HG03521 (cell line): ENCODE data around the gene ZFYVE28.

Experiments
- ATAC-seq: cut with Tn5 transposase; IDR thresholded peaks from one replicate; pipeline ENCODE4 v1.9.1; 2021; ENCODE audit warnings: mild to moderate bottlenecking, moderate library complexity; ENCODE audit not compliant: unreplicated experiment

The ZFYVE28 gene

DNA sequence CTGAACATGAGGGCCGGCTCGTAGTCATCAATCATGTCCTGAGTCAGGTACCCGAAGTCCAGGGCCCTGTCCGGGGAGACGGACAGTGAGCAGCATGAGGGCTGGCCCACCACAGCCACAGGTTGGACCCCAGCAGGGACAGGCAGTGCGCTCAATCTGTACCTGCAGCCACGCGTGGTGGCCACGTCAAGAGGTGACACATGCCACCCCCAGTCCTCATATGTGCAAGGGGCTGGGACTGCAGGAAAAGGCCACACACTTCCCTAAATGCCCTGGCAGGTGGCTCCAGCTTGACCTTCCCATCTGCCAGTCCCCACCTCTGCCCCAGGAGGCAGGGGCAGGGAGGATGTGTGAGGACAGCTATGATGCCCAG, 82.7 kb downstream of the ZFYVE28 start:
- ATAC-seq = no peak

DNA sequence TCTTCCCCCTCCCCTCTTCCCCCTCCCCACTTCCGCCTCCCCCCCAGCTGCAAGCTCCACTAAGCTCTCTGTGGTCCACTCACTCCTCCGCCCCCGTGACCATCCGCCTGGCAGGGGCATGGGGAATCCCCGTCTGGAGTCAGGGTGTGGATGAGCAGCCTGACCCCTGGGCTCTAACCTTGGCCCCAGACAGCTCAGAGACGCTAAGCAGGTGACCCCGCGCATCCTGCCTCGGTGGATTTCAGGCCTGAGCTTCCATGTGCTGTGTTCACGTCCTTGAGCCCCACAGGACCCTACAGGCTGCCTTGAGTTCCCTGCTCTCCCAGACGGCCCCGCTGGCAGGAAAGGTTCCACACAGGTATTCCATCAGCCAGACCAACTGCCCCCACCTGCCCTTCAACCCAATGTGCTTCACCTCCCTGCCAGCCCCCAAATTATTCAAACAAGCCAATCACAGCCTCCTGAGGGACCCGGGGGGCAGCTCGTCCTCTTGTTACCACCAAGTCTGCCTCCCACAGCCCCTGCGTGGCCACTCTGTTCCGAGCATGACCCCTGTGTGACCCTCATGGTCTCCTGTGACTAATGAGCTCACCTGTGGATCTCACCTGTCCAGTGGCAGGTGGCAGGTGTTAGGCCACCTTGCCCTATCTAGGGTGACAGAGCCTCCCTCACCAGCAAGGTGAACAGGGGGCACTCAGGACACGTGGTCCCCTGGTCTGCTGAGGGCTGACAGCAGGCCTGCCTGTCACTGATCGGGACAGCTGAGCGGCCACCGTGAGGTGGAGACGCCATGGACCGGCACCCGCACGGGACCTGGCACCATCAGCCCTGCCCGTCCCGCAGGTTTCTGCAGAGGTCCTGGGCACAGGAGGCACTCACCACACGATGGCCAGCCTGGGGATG, 83.4 kb downstream of the ZFYVE28 start:
- ATAC-seq = no peak

DNA sequence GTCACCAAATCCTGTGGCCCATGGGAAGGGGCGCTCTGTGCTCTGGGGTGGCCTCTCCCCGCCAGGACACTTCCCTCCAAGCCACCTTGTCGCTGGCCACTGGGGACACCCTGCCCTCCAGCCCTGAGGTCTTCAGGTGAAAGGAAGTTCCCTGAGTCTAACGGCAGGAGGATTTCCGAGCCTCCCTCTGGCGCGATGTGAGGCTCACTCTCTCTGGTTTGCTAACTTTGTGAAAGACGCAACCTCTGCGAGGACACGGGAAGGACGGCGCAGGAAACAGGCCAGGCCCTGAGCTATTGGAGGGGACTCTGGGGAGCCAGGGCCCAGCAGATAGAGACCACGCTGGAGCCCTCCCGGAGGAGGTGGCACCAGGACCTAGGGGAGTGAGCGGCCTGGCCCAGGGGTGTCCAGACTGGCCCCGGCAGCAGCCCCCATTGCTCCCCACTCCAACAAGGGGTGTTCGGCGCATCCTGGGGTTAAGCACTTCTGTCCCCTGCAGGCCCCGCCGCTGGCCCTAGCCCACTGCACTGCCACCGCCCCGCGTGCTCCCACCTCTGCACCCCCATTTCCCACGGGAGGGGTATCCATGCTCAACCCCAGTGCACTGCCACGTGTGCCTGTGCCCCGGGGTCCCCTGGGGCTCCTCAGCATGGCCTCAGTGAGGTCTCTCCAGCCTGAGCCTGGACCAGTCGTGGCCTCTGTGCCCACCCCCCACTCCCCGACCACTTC, 84.4 kb downstream of the ZFYVE28 start:
- no peak for ATAC-seq

DNA sequence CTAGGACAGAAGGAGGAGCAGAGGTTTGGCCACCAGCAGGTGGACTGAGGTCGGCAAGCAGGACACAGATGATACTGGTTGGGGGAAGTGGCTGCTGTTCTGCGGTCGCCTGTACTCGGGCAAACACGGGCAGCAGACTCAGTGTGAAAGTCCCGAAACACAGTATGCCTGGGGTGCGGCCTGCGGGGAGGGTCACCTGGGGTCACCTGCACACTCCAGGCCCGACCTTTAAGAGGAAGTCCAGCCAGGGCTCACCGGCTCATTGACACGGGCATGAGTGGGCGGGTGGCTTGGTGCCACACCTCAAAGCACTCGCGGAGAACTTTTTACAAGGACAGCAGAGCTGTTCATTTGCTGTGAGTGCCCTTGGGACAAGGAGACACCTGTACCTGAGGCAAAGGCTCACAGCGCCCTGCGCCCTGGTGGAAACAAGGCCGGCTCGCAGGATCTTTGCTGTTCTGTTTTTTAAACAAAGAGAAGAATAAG, 85.0 kb downstream of the ZFYVE28 start:
- no peak for ATAC-seq

DNA sequence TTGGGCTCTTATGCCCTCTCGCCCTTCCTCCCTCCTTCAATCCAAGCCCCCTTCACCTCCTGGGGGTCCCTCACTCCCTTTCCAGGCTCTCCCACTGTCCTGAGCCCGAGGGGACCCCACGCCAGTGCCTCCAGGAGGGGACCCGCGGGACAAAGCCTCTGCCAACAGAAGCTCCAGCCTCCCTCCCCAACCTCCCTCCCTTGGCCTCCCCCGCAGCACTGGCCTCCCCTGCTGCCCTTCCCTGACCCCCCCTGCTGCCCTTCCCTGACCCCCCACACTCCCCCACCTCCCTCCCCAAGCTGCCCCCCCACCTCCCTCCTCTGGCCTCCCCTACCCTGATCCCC, 85.5 kb downstream of the ZFYVE28 start:
- ATAC-seq = no peak

DNA sequence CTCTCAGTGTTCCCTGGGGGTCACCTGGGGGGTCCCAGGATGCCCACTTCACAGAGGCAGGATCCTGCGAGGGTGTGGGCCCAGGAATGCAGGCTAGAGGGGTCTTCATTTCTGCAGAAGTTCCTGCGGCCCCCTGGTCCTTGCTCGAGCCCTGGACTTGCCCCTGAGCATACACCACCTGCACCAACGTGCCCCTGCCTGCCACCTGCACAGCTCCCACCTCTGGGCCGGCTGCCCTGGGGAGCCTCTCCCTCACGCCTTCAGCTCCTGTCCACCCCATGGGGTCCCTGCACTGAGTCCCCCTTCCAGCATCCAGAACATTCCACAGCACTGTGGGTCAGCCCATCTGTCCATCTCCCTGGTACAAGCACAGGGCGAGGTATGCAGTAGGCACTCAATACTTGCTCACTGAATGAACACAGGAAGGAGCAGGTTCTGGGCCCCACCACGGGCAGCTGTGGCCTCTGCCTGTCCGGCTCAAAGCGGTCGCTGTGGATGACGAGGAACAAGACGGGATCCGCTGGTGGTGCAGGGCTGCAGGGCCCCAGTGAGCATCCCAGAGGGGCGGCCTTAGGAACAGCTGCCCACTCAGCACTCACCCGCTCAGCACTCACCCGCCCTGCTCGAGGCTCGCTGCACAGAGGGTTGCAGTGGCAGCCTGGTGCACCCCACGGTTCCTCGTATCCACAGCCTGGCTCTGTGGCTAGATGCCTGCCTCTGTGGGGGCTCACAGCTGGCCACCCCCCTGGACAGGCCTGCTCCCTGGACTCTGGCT, 86.1 kb downstream of the ZFYVE28 start:
- ATAC-seq = no peak

DNA sequence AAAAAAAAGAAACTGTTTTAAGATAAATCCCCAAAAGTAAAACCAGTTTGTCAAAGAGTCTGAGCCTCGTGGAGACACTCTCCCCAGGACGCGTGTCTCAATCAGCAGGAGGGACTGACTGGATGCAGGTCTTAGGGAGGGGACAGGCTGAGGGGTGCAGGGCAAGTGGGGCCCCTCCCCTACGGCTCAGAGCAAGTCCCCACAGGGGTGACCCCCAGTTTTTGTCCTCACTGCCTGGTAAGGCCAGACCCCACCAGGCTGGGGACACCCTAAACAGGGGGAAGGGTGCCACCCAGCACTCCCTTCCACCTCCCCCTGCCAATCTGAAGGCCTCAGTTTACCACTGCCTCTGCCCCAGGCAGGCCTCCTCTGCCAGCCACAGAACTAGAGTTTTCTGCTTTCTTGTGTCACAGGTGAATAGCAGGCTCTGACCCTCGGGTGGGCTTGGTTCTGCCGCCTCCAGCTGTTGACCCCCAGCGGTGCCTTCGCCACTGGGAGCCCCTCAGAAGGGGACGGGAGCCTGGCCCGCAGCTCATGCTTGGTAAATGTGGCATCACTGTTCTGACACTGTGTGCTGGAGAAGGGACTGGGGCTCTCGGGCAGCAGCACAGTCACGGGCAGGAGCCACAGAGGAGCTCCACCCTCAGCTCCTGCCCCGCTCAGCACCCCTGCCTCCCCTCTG, 86.8 kb downstream of the ZFYVE28 start:
- ATAC-seq = no peak

DNA sequence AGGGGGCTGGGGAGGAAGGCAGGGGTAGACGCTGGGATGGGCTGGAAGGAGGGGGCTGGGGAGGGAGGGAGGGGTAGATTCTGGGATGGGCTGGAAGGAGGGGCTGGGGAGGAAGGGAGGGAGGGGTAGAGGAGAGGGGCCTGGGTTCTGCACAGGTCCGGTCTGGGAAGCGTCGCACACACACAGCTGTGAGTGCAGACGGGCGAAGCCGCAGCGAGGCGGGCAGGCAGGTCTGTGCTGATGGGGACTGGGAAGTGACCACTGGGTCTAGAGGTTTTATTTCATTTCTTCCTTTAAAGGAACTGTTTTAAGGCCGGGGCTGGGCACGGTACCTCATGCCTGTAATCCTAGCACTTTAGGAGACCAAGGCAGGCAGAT, 87.4 kb downstream of the ZFYVE28 start:
- ATAC-seq = no peak

DNA sequence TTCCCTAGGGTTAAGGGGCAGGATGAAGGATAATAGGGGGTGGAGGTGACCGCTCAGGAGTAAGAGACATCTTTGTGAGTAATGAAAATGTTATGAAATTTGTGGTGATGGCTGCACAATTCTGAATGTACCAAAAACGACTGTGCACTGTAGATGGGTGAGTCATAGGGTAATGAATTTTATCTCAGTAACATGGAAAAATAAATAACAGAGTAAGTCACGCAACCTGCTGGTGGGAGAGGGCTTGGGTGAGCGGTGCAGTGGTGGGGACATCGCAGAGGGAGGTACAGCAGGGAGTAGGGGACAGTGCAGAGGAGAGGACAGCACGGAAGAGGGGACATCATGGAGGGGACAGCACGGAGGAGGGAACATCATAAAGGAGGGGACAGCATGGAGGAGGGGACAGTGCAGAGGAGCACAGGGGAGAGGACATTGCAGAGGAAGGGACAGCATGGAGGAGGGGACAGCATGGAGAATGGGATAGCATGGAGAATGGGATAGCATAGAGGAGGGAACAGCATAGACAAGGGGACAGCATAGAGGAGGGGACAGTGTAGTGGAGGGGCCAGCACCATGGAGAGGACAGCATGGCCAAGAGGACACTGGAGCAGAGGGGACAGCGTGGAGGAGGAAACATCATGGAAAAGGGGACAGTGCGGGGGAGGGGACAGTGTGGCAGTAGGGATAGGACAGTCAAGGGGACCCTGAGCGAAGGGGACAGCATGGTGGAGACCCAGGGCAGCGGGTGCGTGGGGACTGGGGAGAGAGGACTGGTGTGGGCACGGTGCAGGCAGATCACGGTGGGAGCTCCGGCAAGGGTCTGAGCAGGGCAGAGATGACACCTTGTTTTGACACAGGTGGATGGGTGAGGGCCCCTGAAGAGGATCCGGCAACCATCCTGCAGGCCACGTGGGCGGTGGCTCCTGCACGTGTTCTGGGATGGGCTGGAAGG, 88.1 kb downstream of the ZFYVE28 start:
- ATAC-seq = no peak

DNA sequence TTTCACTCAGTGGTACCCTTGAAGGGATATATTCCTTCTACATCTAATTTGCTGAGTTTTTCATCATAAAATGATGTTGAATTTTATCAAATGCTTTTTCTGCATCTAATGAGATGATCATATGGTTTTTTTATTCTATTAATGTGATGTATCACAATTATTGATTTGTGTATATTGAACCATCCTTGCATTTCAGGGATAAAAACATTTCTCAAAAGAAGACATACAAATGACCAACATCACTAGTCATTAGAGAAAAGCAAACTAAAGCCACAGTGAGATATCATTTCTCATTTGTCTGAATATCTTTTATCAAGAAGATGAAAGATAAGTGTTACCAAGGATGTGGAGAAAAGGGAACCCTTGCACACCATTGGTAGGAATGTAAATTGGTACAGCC, 90.9 kb downstream of the ZFYVE28 start:
- ATAC-seq = no peak

DNA sequence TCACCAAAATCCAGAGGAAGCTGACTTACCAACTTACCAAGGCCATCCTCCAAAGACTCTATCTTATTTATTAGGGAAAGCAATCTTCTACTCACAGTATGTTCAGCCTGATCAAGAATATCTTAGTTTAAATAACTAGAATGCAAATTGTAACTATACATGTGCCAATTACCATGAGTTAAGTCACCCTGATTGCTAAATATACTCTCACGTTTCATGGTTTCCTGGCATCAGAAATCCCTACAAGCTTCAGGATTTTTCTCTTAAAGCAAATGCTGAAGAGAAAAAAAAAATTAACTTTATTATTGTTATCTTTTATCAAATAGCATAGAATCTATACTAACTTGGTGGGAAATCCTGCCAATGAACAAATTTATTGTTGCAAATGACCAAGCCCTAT, 93.6 kb downstream of the ZFYVE28 start:
- no peak for ATAC-seq

DNA sequence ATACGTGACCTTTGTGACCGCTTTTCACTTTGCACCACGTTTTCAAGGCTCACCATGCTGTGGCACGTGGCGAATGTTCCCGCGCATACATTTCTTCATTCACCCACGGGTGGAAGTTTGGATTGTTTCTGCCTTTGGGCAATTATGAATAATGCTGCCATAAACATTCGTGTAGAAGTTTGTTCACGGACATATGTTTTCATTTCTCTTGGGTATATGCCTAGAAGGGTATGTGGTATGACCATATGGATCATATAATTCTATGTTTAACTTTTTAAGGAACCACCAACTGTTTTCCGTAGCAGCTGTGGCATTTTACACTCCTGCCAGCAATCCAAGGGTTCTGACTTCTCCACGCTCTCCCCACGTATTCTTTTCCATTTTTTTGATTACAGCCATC, 95.6 kb downstream of the ZFYVE28 start:
- no peak for ATAC-seq

DNA sequence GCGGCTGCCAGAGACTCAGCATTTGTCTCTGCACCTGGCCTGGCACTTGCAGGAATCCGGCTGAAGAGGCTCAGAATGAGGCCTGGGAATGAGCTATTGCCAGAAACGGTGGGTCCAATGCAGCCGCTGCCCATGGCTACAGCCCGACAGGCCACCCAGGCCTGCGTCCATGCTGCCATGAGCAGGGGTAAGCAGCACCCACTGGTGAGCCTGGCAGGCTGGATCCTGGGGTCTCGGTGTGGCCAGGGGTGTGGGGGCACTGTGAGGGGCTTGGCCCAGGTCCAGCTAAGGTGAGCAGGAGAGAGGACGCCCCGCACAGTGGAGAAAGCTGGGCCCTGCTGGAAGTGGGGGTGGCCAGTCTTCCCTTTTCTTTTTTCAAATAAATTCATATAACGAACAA, 96.2 kb downstream of the ZFYVE28 start:
- no peak for ATAC-seq

DNA sequence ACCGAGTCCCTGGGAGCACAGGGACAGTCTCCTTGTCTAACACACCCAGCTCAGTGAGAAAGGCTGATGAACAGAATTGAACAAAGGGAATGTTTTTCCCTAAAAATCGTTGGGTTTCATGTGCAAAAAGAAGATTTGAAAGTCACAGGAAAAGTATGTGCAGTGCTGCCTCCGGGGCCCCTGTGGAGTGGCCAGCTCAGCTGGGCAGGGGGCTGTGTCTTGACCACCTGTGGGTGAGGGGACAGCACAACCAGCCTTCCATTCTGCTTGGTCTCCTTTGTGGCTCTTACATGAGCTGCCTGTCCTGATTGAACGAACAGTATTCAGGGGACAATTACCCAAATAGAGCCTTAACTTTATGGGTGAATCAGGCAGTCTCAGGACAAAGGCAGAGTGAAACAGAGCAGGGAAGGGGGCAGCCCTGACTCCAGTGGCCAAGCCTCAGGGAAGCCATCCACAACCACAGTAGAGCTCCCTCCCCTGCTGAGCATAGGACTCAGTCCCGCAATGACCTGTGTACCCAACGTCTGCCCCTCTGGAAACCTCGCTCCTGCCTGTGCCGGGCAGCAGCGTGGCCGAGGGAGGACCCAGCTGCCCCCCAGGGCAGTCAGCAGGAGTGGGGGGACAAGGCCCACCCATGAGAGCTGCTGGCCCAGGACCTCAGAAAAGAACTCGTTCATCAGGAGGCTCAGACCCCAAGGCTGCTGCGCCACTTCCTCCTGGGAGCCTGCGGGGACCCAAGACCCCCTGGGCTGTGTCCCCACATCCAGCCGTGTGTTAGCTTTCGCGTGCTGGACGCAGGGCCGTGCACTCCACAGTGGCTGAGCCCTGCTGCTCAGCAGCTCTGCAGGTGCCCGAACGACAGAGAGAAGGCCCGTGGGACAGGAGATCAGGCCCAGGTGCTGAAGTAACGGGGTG, 96.9 kb downstream of the ZFYVE28 start:
- no peak for ATAC-seq

DNA sequence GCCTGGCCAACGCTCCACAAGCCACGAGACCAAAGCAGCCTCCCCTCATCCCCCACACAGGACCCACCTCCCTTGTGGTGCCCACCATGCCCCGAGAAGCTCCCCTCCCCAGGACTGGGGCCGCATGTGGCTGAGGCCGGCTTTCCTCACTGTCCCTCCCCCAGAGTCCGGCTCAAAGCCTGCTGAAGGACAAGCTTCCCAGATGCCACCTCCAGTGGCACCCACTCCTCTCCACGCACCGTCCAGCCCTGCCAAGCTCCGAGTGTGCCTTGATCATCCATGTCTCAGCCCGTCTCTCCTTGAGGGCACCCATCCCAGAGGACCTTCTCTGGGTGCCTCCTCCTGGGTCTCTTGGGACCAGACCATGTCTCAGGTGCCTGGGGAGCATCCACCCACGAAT, 97.7 kb downstream of the ZFYVE28 start:
- no peak for ATAC-seq

DNA sequence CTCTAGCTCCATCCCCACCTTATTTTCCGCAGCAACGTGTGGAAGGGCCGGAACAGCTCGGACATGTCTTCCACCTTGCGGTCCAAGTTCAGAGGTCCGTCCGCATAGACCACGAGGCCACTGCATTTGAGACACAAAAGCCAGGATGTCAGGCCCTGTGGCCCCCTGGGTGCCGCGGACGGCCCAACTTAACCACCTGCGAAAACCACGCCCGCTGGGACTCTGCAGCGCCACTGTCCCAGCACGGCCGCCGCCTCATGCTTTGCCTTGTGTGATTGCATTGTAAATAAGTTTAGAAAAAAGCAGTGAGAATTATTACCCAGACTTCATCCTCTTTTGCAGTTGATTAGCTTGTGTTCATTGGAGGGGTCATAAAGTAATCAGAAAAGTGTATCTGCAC, 98.3 kb downstream of the ZFYVE28 start:
- ATAC-seq = no peak

DNA sequence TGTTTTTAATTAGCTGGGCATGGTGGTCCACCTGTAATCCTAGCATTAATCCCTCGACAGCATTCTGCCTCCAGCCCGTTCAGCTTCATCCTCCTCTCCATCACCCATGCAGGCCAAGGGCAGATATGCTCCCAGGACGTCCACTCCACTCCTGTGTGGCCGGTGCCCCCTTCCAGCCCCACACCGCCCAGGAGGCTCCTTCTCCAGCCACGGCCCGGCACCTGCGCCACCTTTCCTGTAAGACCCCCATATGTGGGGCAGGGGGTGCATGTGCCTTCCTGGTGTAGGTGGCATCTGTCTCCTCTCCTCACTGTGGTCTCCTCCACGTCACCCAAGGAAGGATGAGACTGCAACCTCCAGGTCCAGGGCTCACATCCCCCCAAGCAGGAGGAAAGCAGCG, 99.6 kb downstream of the ZFYVE28 start:
- ATAC-seq = no peak

DNA sequence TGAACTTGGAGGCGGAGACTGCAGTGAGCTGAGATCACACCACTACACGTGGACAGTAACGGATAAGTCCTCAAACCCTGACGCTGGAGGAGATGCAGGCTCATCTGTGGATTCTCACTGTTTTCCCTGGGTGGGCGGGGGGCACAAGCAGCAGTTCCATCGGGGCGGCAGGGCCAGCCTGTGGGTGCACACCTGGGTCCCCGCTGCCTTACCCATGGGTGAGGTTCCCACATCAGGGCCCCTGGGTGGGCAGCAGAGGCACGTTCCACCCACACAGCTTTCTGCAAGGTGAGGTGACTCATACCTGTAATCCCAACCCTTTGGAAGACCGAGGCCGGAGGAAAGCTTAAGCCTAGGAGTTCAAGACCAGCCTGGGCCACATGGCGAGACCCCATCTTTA, 100.0 kb downstream of the ZFYVE28 start:
- ATAC-seq = no peak

DNA sequence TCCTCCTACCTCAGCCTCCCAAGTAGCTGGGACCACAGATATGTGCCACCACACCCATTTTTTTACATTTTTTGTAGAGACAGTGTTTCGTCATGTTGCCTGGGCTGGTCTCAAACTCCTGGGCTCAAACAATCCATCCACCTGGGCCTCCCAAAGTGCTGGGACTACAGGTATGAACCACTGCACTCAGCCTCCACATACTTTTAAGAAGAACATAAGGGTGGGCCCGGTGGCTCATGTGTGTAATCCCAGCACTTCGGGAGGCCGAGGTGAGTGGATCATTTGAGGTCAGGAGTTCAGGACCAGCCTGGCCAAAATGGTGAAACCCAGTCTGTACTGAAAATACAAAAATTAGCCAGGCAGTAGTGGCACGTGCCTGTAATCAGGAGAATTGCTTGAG, 105.1 kb downstream of the ZFYVE28 start:
- no peak for ATAC-seq
